ENCODE results near the gene UBAC2.
"Not testable (repeated sequence)": the region's sequence is repeated elsewhere in the genome, so short reads cannot be mapped to it uniquely, and the experiment has no call there.

Gene UBAC2

GRCh38 chr13:99190147-99190985 is 10.3 kb upstream of the UBAC2 start:
- no peak for DNase-seq

- DNase-seq: no peak
Measured at GRCh38 chr13:99191336-99191899, 9.2 kb upstream of the UBAC2 start.

GRCh38 chr13:99191900-99192399 is 8.7 kb upstream of the UBAC2 start:
- no peak for DNase-seq

GRCh38 chr13:99192480-99192879 is 8.2 kb upstream of the UBAC2 start:
- no peak for DNase-seq

- DNase-seq: no peak
Measured at GRCh38 chr13:99193152-99193551, 7.5 kb upstream of the UBAC2 start.

- DNase-seq: no peak
Measured at GRCh38 chr13:99196466-99197116, 4.1 kb upstream of the UBAC2 start.

- no peak for DNase-seq
Measured at GRCh38 chr13:99197117-99197651, 3.5 kb upstream of the UBAC2 start.

GRCh38 chr13:99199541-99200431 is 868 bp upstream of the UBAC2 start:
- no peak for DNase-seq

- no peak for DNase-seq
Measured at GRCh38 chr13:99203601-99204579, 3.2 kb downstream of the UBAC2 start.

GRCh38 chr13:99205621-99206220 is 5.1 kb downstream of the UBAC2 start:
- DNase-seq: no peak

- DNase-seq: no peak
Measured at GRCh38 chr13:99206226-99206625, 5.6 kb downstream of the UBAC2 start.

GRCh38 chr13:99206873-99207272 is 6.2 kb downstream of the UBAC2 start:
- no peak for DNase-seq

- DNase-seq: no peak
Measured at GRCh38 chr13:99207511-99207910, 6.9 kb downstream of the UBAC2 start.

- no peak for DNase-seq
Measured at GRCh38 chr13:99208185-99208584, 7.5 kb downstream of the UBAC2 start.

- no peak for DNase-seq
Measured at GRCh38 chr13:99208845-99209527, 8.3 kb downstream of the UBAC2 start.

GRCh38 chr13:99210627-99211026 is 10.0 kb downstream of the UBAC2 start:
- DNase-seq: not testable (repeated sequence)

GRCh38 chr13:99211421-99212035 is 10.9 kb downstream of the UBAC2 start:
- DNase-seq: no peak

GRCh38 chr13:99214232-99214631 is 13.6 kb downstream of the UBAC2 start:
- no peak for DNase-seq

- no peak for DNase-seq
Measured at GRCh38 chr13:99214731-99215130, 14.1 kb downstream of the UBAC2 start.

Data from right forelimb (tissue), 1 donor.